ENCODE results near the gene GORASP1.

The GORASP1 gene

GRCh38 chr3:39103791-39104552, 3.5 kb downstream of the GORASP1 start:
- DNase-seq (ENCODE audit: extremely low read depth in 1 of 2, low read depth in 1 of 2) = no peak

GRCh38 chr3:39103324-39103693, 4.1 kb downstream of the GORASP1 start:
- no peak for DNase-seq (ENCODE audit: extremely low read depth in 1 of 2, low read depth in 1 of 2)

- no peak for DNase-seq (ENCODE audit: extremely low read depth in 1 of 2, low read depth in 1 of 2)
Measured at GRCh38 chr3:39102504-39103323, 4.7 kb downstream of the GORASP1 start.

GRCh38 chr3:39101022-39101689, 6.3 kb downstream of the GORASP1 start:
- peak in 1 of 2 donors; percentile 26 for DNase-seq (ENCODE audit: extremely low read depth in 1 of 2, low read depth in 1 of 2)

- no peak for DNase-seq (ENCODE audit: extremely low read depth in 1 of 2, low read depth in 1 of 2)
Measured at GRCh38 chr3:39100500-39100886, 6.9 kb downstream of the GORASP1 start.

GRCh38 chr3:39099738-39100499, 7.5 kb downstream of the GORASP1 start:
- DNase-seq (ENCODE audit: extremely low read depth in 1 of 2, low read depth in 1 of 2) = no peak

GRCh38 chr3:39099242-39099641, 8.2 kb downstream of the GORASP1 start:
- no peak for DNase-seq (ENCODE audit: extremely low read depth in 1 of 2, low read depth in 1 of 2)

GRCh38 chr3:39098473-39099000, 8.9 kb downstream of the GORASP1 start:
- no peak for DNase-seq (ENCODE audit: extremely low read depth in 1 of 2, low read depth in 1 of 2)

- DNase-seq (ENCODE audit: extremely low read depth in 1 of 2, low read depth in 1 of 2) = no peak
Measured at GRCh38 chr3:39097716-39098472, 9.5 kb downstream of the GORASP1 start.

GRCh38 chr3:39096775-39097174, 10.7 kb downstream of the GORASP1 start:
- no peak for DNase-seq (ENCODE audit: extremely low read depth in 1 of 2, low read depth in 1 of 2)

- no peak for DNase-seq (ENCODE audit: extremely low read depth in 1 of 2, low read depth in 1 of 2)
Measured at GRCh38 chr3:39095778-39096177, 11.6 kb downstream of the GORASP1 start.

GRCh38 chr3:39094851-39095677, 12.4 kb downstream of the GORASP1 start:
- DNase-seq (ENCODE audit: extremely low read depth in 1 of 2, low read depth in 1 of 2) = no peak

- no peak for DNase-seq (ENCODE audit: extremely low read depth in 1 of 2, low read depth in 1 of 2)
Measured at GRCh38 chr3:39090922-39091321, 16.5 kb downstream of the GORASP1 start.

GRCh38 chr3:39088889-39089288, 18.5 kb downstream of the GORASP1 start:
- no peak for DNase-seq (ENCODE audit: extremely low read depth in 1 of 2, low read depth in 1 of 2)

GRCh38 chr3:39088456-39088855, 19.0 kb downstream of the GORASP1 start:
- no peak for DNase-seq (ENCODE audit: extremely low read depth in 1 of 2, low read depth in 1 of 2)

- no peak for DNase-seq (ENCODE audit: extremely low read depth in 1 of 2, low read depth in 1 of 2)
Measured at GRCh38 chr3:39086144-39086543, 21.3 kb downstream of the GORASP1 start.

GRCh38 chr3:39082666-39083313, 24.6 kb downstream of the GORASP1 start:
- DNase-seq (ENCODE audit: extremely low read depth in 1 of 2, low read depth in 1 of 2) = no peak

GRCh38 chr3:39080026-39080425, 27.4 kb downstream of the GORASP1 start:
- DNase-seq (ENCODE audit: extremely low read depth in 1 of 2, low read depth in 1 of 2) = no peak

- DNase-seq (ENCODE audit: extremely low read depth in 1 of 2, low read depth in 1 of 2) = no peak
Measured at GRCh38 chr3:39079530-39079929, 27.9 kb downstream of the GORASP1 start.

Data from stimulated activated CD8-positive, alpha-beta memory T cell treated with anti-CD3 and anti-CD28 coated beads, Interleukin-7, amount 100 ng/mL, for 48 hours (primary cell).